Right forelimb (tissue), 1 donor: ENCODE measurements around the gene PBX3.

Experiments
- DNase-seq: peaks from one replicate; pipeline ENCODE4 v3.0.0-alpha.2; 2018

PBX3 gene

GRCh38 chr9:125910286-125910685 lies 163.1 kb downstream of the PBX3 start:
- DNase-seq, result no peak

GRCh38 chr9:125911861-125912644 lies 164.9 kb downstream of the PBX3 start:
- DNase-seq, result no peak

GRCh38 chr9:125912667-125913066 lies 165.5 kb downstream of the PBX3 start:
- DNase-seq, result no peak

GRCh38 chr9:125913551-125913950 lies 166.4 kb downstream of the PBX3 start:
- DNase-seq, result no peak

GRCh38 chr9:125914411-125914810 lies 167.2 kb downstream of the PBX3 start:
- no peak for DNase-seq

GRCh38 chr9:125915606-125916005 lies 168.4 kb downstream of the PBX3 start:
- DNase-seq, result no peak

GRCh38 chr9:125919565-125919964 lies 172.4 kb downstream of the PBX3 start:
- no peak for DNase-seq

GRCh38 chr9:125920402-125920801 lies 173.2 kb downstream of the PBX3 start:
- no peak for DNase-seq

GRCh38 chr9:125922854-125923253 lies 175.7 kb downstream of the PBX3 start:
- DNase-seq, result no peak

GRCh38 chr9:125924351-125924750 lies 177.2 kb downstream of the PBX3 start:
- DNase-seq, result no peak

- no peak for DNase-seq
These were observed 179.8 kb downstream of the PBX3 start for GRCh38 chr9:125926936-125927335.

- DNase-seq, result no peak
These were observed 182.7 kb downstream of the PBX3 start for GRCh38 chr9:125929846-125930245.

GRCh38 chr9:125931211-125931610 lies 184.0 kb downstream of the PBX3 start:
- DNase-seq, result no peak

- DNase-seq, result no peak
These were observed 184.8 kb downstream of the PBX3 start for GRCh38 chr9:125932012-125932411.

GRCh38 chr9:125932746-125933455 lies 185.7 kb downstream of the PBX3 start:
- DNase-seq, result no peak

GRCh38 chr9:125942125-125942524 lies 195.0 kb downstream of the PBX3 start:
- DNase-seq, result no peak

- DNase-seq, result no peak
These were observed 196.7 kb downstream of the PBX3 start for GRCh38 chr9:125943831-125944230.

GRCh38 chr9:125946397-125946796 lies 199.2 kb downstream of the PBX3 start:
- no peak for DNase-seq

- no peak for DNase-seq
These were observed 201.9 kb downstream of the PBX3 start for GRCh38 chr9:125948887-125949596.

- DNase-seq, result no peak
These were observed 202.7 kb downstream of the PBX3 start for GRCh38 chr9:125949703-125950460.

GRCh38 chr9:125950880-125951471 lies 203.8 kb downstream of the PBX3 start:
- DNase-seq, result no peak

- DNase-seq, result no peak
These were observed 206.3 kb downstream of the PBX3 start for GRCh38 chr9:125953314-125954019.
